GM12875 (cell line): ENCODE results near the gene POU2F1.

Source experiments
- H3K4me3 ChIP-seq: one replicate; pipeline ENCODE4 v1.5.1; 2011; ENCODE audit warnings: low read depth, low read length, control low read depth
- TF ChIP-seq, protein P1 (sequence below): IDR thresholded peaks from 2 replicates; pipeline ENCODE4 v1.5.1; 2011; ENCODE audit warnings: low read depth, mild to moderate bottlenecking, control low read depth, inconsistent platforms, low read length, moderate library complexity, borderline replicate concordance; ENCODE audit not compliant: insufficient read depth

The POU2F1 gene

DNA sequence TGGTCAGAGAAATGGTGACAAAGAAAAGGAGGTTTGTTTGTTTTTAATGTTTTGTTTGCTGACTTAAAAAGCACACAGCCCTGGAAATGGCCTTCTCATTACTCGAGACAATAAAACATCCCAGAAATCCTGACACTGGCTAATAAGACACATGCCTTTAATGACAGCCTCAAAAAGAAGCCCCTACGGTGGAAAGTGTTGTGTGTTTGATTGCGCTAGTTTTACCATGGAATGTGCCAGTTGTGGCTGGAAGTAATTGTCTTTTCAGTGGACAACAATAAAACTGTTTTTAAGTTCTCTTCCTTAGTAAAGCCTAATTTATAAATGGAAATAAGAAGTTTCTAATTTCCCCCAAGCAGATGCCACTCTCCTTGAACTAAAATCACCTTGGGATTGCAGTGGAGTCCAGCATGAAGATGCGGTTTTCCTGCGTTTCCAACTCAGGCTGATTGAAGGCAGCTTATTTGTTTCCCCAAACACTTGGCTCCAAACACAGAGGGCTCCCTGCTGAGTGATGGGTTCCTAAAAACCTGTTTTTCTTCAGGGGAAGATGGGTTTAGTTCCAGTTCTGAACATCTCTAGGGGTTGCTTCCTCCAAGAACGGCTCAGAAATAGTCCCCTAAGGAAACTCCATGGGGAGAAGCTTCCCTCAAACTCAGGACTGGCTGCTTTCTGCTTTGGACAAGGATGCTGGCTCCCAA lies 243.3 kb downstream of the POU2F1 start:
- TF ChIP-seq, protein P1, sequence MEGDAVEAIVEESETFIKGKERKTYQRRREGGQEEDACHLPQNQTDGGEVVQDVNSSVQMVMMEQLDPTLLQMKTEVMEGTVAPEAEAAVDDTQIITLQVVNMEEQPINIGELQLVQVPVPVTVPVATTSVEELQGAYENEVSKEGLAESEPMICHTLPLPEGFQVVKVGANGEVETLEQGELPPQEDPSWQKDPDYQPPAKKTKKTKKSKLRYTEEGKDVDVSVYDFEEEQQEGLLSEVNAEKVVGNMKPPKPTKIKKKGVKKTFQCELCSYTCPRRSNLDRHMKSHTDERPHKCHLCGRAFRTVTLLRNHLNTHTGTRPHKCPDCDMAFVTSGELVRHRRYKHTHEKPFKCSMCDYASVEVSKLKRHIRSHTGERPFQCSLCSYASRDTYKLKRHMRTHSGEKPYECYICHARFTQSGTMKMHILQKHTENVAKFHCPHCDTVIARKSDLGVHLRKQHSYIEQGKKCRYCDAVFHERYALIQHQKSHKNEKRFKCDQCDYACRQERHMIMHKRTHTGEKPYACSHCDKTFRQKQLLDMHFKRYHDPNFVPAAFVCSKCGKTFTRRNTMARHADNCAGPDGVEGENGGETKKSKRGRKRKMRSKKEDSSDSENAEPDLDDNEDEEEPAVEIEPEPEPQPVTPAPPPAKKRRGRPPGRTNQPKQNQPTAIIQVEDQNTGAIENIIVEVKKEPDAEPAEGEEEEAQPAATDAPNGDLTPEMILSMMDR = no peak
- no peak overlapping the region for H3K4me3 ChIP-seq

GRCh38 chr1:167465018-167465417 lies 244.3 kb downstream of the POU2F1 start:
- TF ChIP-seq, protein P1 = no peak
- no peak overlapping the region for H3K4me3 ChIP-seq

DNA sequence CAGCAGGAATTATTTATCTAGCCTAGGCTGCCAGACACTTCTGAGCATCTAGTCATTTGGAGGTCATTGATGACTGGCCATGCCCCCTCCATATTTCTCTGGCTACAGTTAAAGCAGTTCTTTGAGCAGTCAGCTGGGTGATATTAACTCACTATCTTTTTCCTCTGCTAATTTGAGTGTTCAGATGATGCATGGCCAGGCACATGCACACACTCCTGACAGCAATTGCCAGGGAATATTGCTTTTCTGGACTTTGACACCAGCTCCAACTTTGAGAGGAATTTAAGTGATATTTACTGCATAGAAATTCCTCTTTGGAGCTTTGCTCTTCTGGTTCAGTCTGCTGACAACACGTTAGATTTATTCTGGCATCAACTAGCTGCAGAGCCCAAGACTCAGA lies 245.1 kb downstream of the POU2F1 start:
- TF ChIP-seq, protein P1 = no peak

GRCh38 chr1:167467126-167467710 lies 246.5 kb downstream of the POU2F1 start:
- TF ChIP-seq, protein P1 = no peak
- H3K4me3 ChIP-seq = no peak overlapping the region

More for the DNA sequence above, 245.1 kb downstream of the POU2F1 start:
- H3K4me3 ChIP-seq = no peak overlapping the region

DNA sequence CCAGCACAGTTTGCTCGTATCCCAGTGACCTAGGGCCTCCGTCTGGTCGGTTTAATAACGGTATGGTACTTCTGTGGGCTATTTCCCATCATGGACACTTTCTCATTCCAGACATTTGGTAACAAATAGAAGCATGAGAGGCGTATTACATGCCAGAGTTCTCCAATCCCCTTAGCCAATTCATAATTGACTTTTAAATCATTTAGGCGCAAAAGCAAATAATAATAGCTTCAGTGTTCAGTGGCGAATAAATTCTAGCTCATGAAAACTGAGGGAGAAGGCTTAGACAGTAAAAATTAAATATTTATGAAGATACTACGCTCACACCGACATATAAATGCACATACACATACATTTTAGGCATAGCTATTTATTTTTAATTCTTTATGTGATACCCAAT lies 247.1 kb downstream of the POU2F1 start:
- H3K4me3 ChIP-seq = no peak overlapping the region
- TF ChIP-seq, protein P1 = no peak

GRCh38 chr1:167469280-167469965 lies 248.7 kb downstream of the POU2F1 start:
- TF ChIP-seq, protein P1 = no peak

More at GRCh38 chr1:167469280-167469965, 248.7 kb downstream of the POU2F1 start:
- H3K4me3 ChIP-seq = no peak overlapping the region
